Activated CD8-positive, alpha-beta memory T cell treated with anti-CD3 and anti-CD28 coated beads for 48 hours (primary cell): ENCODE data around the gene HOXA3.

Source experiments
- DNase-seq, 3 experiments: peaks; one replicate each; pipeline ENCODE4 v3.0.0-alpha.2; 2020; ENCODE audit warnings: low read depth in 2 of 3, low spot score in 2 of 3

HOXA3 gene

DNA sequence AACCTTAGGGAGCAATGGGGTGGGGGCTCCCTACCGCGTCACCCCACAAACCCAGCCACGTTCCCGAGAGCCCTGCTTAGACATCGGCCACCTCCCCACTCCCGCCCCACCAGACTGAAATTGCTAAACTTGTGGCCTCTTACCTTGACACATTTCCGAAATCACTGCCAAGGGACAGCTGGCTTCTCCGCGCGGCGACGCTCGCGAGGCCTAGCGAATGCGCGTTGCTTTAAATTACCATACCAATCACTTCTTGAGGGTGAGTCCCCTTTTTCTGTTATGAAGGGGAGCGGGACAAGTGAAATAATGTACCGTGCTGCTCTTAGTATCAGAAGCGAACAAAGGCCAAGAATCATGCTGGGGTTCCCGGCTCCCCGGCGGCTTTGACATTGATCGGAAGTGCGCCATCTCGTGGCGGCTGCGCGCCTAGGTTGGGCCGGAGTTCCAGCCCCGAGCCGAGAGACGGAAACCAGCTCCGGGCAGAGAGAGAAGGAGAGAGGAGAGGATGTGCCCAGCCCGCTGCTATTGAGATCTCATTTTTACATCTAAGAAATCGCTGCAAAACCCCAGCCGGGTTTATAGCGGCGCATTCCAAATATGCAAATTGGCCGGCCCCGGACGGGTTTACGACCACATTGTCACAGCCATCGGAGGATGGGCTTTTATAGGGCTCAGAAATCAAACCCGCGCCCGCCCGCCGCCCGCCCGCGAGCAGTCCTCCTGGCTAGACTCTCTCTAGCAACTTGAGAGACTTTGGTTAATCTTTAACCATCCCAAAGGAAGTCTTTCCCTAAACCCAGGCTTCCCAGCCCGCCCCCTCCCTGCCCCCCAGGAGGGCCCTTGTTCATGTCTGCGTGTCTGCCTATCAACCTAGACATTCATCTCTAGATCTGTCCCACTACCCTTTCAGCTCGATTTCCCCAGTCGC, 27.4 kb upstream of the HOXA3 start:
- peak in 1 of 3 experiments; percentile 69 for DNase-seq

DNA sequence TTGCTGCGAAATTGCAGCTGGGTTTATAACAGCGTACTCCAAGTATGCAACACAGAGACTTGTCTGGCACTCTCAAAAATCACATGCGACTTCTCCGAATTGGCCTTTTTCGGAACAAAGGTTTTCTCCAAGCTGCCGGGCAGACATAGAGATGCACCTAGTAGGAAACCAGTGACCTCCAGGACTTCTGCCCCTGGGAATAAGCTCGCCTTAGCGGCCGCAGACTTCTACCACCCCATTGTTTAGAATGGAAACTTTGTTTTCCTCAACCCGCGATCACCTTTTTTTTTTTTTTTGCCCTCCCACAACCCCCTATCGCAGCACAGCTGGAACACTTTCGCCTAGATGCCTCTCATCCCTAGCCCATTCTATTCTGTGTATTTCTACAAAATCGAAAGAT, 26.6 kb upstream of the HOXA3 start:
- no peak for DNase-seq

DNA sequence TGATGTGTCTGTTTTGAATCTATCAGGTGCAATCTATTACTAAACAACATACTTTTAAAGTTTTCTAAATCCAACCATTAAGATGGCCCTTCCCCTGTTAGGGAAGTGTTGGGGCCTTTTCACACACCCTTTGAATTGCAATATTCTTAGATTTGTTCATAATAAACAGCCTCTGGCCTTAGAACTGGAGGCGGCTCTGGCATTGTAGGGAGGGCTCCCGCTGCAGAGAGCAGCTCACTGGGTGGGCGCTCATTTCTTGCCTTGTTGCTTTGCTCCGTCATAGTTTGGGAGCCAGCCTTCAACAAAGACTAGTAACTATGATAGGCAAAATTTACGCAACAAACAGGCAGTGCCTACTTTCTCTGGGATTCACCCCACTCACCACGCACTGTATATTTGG, 26.0 kb upstream of the HOXA3 start:
- no peak for DNase-seq

DNA sequence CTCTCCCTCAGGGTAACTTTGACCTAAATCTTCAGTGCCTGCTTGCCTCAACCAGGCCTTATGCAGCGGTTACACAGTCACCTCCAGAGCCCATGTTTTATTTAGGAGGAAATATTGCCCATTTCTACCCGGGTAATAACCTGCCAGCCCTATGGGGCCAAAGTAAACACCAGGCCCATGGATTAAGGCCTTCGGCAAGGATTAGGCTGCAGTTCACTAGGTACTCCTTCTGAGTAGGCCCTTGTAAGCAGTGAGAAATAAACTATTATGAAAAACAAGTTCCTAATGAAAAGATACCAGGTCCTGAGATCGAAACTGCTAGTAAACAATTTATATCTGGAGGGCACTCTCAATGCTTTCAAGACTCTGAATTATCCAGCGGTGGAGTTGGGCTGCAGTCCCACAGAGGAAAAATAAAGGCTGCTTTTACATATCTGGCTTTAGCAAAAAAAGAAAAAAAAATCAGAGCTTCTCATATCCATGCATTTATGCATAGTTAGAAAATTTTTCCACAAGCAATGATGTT, 25.5 kb upstream of the HOXA3 start:
- DNase-seq, result no peak

DNA sequence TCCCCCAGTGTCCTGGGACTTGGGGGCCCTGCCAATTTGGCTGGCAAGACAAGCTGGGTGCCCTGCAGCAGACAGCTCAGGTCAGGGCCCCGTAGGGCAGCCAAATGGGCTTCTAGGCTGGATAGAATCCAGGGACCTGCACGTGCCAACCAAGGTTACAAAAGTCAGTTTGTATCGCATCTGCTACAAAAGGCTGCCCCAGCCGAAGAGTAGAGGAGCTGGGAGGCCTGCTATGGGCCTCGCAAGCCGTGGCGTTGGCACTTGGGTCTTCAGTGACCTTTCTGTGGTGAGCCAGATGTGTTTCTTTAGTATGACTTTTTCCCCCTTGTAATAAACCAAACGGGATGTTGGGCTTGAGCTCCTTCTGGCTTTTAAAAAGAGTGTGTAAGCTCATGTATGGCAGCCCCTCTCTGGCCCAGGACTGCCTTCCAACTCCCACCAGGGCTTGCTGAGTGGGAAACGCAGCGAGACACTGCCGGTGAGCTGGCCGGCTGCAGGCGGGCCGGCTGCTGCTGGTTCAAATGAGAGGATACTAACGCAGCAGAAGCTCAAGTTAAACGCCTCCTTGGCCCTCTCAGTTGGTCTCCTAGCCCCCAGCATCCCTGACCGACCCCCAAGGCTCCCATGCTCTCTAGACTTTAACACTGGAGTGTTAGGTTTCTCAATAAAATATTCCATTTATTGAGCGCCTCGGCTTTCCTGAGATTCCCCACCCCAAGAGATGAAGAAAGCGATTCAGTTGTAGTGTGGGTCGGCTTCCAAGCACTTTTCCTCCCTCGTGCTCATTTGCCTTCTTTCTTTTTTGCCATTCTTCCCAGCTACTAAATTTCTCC, 24.8 kb upstream of the HOXA3 start:
- DNase-seq, result no peak

DNA sequence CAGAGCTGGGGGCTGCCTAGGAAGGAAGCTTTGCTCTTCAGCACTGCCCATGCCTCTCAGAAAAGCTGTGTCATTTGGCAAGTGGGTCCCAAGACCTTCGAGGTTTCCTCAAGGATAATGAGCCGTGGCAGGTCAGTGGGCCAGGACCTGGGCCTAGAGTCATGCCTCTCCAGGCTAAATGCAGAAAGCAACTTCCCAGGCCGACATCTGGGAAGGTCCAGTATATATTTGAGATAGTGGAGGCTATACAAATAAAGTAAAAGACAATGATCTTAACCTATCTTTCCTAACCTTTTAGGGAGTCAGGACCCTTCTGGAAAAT, 24.1 kb upstream of the HOXA3 start:
- DNase-seq, result no peak

DNA sequence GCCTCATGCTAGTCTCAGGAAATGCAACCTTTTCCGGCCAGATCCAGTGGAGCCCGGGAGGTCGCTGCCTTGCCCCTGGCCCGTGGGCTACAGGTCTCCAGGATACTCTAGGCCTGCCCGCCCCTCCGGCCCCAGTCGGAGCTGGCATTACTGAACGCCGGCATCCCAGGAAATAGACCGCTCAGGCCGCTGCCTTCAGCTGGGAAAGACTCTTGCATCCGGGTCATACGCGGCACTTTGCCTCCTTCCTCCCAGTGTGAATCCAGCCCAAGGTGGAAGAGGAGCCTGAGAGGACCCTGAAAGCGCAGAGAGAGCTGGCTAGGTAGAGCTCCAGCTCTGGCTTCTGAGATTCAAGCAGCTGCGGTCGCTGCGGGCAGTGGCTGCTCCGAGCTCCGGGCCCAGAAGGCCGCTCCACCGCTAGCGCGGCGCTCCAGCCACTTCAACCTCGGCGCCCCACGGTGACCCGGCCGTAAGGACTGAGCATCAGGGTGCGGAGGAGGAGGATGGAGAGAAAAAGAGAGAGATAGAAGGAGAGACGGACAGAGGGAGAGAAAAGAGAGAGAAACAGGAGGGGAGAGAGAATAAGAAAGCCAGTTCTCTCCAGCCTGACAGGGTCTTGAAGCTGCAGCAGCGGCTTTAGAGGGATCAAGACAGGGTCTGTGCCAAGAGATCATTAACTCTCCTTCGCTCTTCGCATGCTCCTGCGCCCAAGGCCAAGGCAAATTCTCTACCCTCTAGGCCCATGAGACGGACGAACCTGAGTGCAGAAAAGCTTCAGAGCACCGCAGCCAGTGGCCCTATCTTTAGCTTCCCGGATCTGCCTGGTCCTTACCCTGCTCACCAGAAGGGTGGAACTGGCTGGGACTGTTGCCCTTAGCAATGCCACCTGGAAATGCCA, 23.5 kb upstream of the HOXA3 start:
- no peak for DNase-seq

DNA sequence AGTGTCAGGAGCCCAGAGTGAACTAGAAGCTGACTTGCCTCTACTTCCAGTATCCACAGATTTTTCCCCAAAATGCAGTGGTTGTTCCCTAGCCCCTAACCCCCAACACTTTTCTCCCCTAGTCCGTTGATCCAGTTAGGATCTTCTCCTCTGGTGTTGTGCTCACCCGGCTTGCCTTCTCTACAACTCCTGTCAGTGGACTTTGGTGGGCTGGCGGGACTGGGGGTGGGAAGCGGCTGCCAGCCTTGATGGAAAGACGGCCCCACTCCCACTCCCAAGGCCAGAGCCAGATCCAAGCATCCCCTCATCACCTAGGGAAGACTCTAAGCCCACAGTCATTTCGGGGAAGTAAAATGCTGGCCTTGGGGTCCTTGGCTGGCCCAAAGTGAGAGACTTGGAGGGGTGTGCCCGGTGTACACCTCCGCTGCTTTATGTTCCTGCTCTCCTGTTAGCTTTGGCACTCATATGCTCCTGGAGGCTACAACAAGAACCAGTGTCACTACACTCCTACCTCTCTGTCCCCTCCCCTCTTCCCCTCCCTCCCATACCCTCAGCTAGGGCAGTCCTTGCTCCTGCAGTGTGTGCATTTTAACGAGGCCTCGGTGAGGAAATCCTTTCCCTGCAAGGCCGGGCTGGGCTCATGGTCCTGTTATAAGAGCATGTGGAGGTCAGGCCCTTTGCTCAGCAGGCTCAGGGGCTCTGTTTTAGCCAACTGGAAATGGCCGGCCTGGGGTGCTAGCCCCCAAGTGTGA, 22.7 kb upstream of the HOXA3 start:
- DNase-seq, result no peak

DNA sequence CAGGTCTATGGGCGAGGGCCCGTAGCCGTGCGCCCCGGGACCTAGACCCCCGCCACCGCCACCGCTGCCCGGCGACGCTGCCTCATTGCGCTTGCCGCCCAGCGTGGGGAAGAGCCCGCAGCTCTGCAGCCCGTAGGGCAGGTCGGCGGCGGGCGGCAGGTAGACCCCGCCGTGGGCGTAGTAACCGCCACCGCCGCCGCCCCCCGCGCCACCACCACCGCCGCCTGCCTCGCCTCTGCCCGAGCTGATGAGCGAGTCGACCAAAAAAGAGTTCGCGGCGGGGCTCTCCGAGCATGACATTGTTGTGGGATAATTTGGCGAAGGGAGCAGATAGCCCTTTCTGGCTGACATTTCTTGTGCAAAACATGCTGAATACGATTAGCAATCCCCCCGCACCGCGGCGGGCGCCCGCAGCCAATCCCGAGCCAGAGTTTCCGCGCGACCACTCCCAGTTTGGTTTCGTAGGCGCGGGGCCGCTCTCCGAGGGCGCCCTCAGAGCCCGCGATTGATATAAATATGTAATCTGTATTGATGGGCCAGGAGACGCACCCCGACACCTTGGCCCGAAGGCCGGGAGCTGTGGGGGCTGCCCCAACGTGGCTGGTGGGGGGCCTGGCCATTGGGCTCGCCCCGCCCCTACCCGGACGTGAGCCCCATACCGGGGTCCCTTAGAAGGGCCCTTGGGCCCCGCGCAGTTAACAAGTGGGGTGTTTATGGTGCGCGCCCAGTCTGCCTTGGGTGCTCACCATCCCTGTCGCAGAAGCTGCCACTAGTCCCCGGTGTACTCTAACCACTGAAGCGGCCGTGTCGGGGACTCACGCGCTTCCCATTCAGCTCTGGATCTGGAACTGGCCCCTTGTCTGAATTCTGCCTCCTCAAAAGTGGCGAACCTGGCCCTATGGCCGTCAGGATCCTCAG, 21.8 kb upstream of the HOXA3 start, which contains the start of gene HOXA10:
Gene HOXA10 (minus strand): TSS at position 365 of the 918 bp plus-strand sequence. CDS start 14 bp downstream, at position 351.
- DNase-seq, result peak in 1 of 3 experiments; percentile 0

DNA sequence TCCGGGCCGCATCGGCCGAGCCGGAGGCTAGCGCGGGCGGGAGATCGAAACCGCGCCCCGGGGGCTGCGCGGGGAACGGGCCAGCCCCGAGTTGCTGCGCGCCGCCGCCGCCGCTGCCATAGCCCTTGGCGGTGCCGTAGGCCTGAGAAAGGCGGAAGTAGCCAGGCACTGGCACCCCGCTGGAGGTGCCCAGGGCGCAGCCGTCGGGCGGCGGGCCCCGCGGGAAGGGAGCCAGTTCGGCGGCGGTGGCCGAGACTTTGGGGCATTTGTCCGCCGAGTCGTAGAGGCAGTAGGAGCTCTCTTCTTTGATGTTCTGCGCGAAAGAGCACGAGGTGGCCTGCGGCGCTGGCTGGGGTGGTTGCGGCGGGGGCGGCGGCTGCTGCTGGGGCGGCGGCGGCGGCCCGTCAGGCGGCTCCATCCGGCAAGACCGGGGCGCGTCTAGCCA, 21.1 kb upstream of the HOXA3 start:
- no peak for DNase-seq

DNA sequence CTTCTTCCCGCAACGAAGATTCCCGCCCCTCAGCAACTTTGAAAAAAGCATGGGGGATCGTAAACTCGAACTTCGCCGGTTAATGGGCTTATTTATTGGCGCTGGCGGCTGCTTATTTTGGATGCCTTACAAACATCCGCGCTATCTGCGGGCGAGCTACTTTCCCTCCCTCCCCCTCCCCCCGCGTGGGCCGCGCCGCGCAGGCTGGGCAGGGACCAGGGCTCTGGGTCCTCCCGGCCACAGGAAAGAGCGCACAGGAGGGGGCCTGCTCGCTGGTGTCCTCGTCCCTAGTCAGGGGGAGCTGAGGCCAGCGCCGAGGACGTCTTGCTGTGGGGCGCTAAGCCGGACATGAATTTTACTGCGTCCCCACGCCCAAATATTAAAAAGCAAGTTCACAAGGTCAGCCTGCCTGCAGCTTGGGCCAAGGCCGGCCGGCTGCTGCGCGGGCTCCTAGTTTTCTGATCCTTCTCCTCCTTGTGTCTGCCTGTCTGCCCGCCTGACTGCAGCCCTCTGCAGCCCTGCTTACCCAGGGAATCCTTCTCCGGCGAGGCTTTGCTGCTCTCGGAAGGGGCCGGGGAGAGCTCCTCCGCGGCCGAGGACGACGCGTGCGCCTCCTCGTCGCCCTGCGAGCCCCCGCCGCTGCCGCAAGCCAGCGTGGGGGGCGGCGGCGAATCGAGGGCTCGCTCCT, 20.6 kb upstream of the HOXA3 start:
- no peak for DNase-seq

DNA sequence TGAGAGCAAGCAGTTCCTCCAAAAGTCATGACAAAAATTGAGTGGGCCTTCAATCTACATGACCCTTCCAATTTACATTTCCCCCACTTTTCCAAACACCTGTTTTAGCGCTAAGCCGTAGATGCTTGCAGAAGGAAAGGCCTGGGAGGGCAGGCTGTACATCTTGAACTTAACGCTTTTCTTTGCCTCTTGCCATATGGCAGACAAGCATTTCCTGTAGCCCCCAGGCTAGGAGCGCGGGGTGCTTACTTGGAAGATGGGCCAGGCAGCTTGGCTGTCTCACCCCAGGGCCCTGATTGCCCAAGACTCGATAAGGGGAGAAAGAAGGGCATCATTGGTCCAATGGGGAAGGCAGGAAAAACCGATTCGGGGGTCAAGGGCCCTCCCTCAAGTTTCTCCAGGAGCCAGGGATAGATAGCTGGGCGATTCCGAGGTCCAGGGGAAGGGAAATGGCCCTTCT, 20.0 kb upstream of the HOXA3 start:
- peak in 1 of 3 experiments; percentile 2 for DNase-seq

DNA sequence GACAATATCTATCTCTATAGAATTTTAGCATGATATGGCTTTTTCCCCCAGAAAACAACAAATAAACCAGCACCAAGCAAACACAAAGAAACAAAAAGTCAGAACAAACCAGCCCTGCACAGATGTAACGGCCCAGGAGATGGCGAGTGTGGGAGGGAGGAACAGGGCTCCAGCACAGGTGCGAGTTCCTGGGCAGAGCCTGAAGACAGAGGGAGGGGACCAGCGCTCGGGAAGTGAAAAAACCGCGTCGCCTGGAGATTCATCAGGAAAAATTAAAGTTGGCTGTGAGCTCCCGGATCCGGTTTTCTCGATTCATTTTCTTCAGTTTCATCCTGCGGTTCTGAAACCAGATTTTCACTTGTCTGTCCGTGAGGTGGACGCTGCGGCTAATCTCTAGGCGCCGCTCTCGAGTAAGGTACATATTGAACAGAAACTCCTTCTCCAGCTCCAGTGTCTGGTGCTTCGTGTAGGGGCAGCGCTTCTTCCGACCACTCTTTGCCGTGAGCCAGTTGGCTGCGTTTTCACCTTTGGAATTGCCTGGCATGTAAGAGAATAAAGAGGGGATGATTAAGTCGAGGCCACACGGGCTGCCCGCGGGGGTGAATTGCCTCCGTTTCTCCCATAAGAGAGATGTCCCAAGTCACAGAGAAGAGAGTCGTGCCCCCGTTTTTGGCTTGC, 19.4 kb upstream of the HOXA3 start:
- DNase-seq, result no peak

DNA sequence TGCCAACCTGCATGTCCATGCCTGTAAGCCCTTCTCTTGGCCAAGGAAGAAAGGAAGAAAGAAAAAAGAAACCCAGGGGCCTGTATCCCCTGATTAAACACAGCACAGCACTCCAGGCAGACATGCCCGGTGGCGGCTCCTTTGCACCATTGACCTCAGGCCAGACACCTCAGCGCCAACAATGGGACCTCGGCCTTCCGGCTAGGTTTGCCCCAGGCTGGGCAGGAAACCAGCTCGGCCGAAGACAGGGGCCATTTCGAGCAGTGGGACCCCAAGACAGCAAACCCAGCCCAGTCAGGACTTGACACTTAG, 18.9 kb upstream of the HOXA3 start:
- DNase-seq, result no peak

DNA sequence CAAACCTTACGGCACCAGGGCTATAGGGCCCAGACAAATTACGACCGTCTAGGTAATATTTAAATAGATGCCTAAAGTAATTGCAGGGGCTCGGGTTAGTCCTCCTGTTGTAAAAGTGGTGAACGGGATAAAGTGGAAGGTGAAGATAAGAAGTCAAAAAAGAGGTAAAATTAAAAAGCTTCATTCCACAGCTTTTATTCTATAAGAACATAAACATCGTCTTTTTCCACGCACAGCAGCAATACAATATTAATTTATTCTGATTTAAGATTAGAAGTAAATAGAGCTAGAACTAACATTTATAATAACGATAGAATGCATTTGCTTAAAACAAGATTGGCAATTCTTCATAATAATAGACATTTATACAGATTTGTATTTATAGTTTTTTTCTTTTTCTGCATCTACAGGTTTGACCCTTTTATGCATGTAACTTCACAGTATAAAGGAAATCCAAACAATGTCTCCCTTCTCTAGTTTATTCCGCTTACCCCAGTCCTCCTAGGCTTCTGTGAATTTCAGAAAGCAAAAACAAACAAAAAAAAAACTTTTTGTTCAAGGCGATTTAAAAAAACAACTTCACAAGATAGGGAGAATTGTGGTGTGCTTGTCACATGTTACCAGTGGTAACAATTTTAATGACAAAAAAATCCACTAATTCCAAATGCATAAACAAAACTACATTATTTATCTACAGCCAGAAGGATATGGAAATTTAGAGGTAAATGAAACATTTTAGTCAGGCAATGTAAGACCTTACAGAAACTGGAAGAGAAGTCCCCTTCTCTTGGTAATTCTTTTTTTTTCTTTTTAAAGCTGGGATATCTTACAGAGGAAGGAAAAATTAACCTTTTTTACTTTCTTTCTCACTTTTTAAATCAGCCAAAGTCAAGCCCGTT, 18.3 kb upstream of the HOXA3 start:
- DNase-seq, result no peak

DNA sequence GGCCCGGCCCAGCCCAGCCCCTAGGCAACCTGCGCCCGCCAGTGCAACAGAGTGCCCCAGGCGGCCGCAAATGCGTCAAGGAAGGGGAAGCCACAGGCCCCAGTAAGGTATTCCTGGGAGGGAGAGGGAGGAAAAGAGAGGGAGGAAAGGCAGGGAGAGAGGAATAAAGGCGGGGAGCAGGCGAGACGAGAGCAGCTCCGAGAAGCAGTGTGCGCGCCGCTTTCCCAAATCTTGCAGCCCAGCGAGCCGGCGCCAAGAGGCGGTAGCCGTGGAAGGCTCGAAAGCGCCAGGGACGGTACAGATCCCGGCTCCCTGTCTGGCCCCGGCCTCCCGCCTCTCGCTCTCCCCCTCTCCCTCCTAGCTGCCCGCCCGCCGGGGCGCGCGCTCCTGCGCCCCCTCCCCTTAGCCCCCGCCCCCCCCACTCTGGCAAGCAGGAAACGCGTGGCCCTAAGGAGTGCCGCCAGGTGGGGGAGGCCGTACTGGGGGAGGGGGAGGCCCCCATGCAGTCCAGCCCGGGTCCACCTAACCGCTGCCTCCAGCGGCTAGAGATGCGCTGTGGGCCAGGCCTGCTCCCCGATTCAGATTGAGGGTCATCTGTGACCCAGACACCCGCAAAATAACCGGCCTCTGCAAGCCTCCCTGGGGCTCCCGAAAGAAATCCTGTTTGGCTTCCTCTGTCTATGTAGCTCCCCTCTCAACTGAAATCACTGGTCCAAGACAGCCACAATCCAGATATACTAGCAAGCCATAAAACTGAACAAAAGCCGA, 17.5 kb upstream of the HOXA3 start:
- no peak for DNase-seq
